Adrenal gland (tissue), 5 donors: ENCODE results near the gene YPEL2.

ENCODE experiments used
- POLR2A ChIP-seq, 2 donors: fragments of 450-650 bp; IDR thresholded peaks; one replicate each; pipeline ENCODE4 v1.6.1; 2017; ENCODE audit warnings: antibody characterized with exemption in 2 of 2, mild to moderate bottlenecking in 2 of 2, moderate library complexity in 1 of 2
- TF ChIP-seq, protein P1 (sequence below), 6 experiments: fragments of 450-650 bp in 4 of 6; fragments of 200-600 bp in 2 of 6; sonication (generic) in 1 of 6; IDR thresholded peaks; 1 replicate in 5 of 6; 2 replicates in 1 of 6; pipeline versions ENCODE4 v1.5.1 to v1.8.0; 2016 to 2021; ENCODE audit warnings: antibody characterized with exemption in 6 of 6, mild to moderate bottlenecking in 2 of 6, moderate library complexity in 1 of 6
- donor health status: DM: no; HTN: no; CAD: no.

- TF ChIP-seq, protein P1, sequence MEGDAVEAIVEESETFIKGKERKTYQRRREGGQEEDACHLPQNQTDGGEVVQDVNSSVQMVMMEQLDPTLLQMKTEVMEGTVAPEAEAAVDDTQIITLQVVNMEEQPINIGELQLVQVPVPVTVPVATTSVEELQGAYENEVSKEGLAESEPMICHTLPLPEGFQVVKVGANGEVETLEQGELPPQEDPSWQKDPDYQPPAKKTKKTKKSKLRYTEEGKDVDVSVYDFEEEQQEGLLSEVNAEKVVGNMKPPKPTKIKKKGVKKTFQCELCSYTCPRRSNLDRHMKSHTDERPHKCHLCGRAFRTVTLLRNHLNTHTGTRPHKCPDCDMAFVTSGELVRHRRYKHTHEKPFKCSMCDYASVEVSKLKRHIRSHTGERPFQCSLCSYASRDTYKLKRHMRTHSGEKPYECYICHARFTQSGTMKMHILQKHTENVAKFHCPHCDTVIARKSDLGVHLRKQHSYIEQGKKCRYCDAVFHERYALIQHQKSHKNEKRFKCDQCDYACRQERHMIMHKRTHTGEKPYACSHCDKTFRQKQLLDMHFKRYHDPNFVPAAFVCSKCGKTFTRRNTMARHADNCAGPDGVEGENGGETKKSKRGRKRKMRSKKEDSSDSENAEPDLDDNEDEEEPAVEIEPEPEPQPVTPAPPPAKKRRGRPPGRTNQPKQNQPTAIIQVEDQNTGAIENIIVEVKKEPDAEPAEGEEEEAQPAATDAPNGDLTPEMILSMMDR (IDR thresholded peaks at IDR 0.05): no peak
- no peak for TF ChIP-seq POLR2A (IDR thresholded peaks at IDR 0.05)
Observed at GRCh38 chr17:59353106-59353854, 21.8 kb downstream of the YPEL2 start.
